T-cell (primary cell): Measurements from ENCODE around the gene LRP1-AS. TPM values are rescaled to one million over a fixed set of nuclear protein-coding genes. Genes with fewer than 3 reads are reported as not detected.
A peak's percentile ranks its signal among the peaks of the same experiment; 100 is the strongest.

Experiments
- ATAC-seq, 4 experiments: fragments of 200-7000 bp in 3 of 4; fragments of 150-1000 bp in 1 of 4; cut with Tn5 transposase; replicated peaks in 1 of 4; 1 replicate in 3 of 4; 2 replicates in 1 of 4; pipeline ENCODE4 v1.10.0; 2021; ENCODE audit warnings: moderate library complexity in 3 of 4, mild to moderate bottlenecking in 2 of 4, moderate number of reproducible peaks in 1 of 4
- CTCF ChIA-PET, 2 donors: fragments of 300-600 bp; sonication (Branson Sonifier 250); formaldehyde crosslinking; loops; one replicate each; lab custom pipeline; 2022; ENCODE audit warnings: antibody characterized with exemption in 2 of 2; lab: Charles Lee
- POLR2A ChIA-PET, 2 donors: fragments of 300-600 bp; sonication (Branson Sonifier 250); formaldehyde crosslinking; loops; one replicate each; lab custom pipeline; 2022; ENCODE audit warnings: antibody characterized with exemption in 2 of 2; lab: Charles Lee
- DNase-seq, 35 experiments: peaks; one replicate each; pipeline versions ENCODE4 v3.0.0 to v3.0.0-alpha.2; 2013 to 2023
- H3K27ac ChIP-seq: one replicate; pipeline ENCODE4 v1.5.1; 2013; ENCODE audit warnings: low read length
- H3K27me3 ChIP-seq, 2 experiments: replicated peaks in 1 of 2; 1 replicate in 1 of 2; 2 replicates in 1 of 2; pipeline versions ENCODE4 v1.6.1 to v1.7.0; 2013; ENCODE audit warnings: low read length in 1 of 2, mixed read lengths in 1 of 2; ENCODE audit not compliant: control insufficient read depth in 2 of 2, insufficient read depth in 2 of 2; ENCODE audit errors: extremely low read depth in 1 of 2
- H3K36me3 ChIP-seq, 2 donors: 1 replicate in 1 of 2; 2 replicates in 1 of 2; pipeline versions ENCODE4 v1.6.1 to v1.7.0; 2013; ENCODE audit warnings: low read length in 1 of 2; ENCODE audit not compliant: control insufficient read depth in 2 of 2, insufficient read depth in 1 of 2; ENCODE audit errors: extremely low read depth in 1 of 2
- H3K4me1 ChIP-seq, 2 experiments: 1 replicate in 1 of 2; 2 replicates in 1 of 2; pipeline versions ENCODE4 v1.6.1 to v1.7.0; 2013; ENCODE audit warnings: low read length in 2 of 2, mixed read lengths in 1 of 2; ENCODE audit not compliant: insufficient read depth in 2 of 2, control insufficient read depth in 1 of 2; ENCODE audit errors: extremely low read depth in 1 of 2
- H3K4me3 ChIP-seq, 2 donors: 1 replicate in 1 of 2; 2 replicates in 1 of 2; pipeline versions ENCODE4 v1.5.1 to v1.7.0; 2013; ENCODE audit warnings: mild to moderate bottlenecking in 2 of 2, low read length in 1 of 2, moderate library complexity in 1 of 2; ENCODE audit not compliant: control insufficient read depth in 1 of 2; ENCODE audit errors: extremely low read depth in 1 of 2
- H3K9me3 ChIP-seq: 2 replicates; pipeline ENCODE4 v1.7.0; 2013
- H3K27ac Mint-ChIP-seq, 2 donors: one replicate each; pipeline ENCODE4 v1.8.0; 2020 to 2021; ENCODE audit warnings: mild to moderate bottlenecking in 2 of 2, mixed read lengths in 2 of 2
- H3K27me3 Mint-ChIP-seq, 2 donors: one replicate each; pipeline ENCODE4 v1.8.0; 2021 to 2022; ENCODE audit warnings: mixed read lengths in 2 of 2
- H3K36me3 Mint-ChIP-seq: one replicate; pipeline ENCODE4 v1.8.0; 2021; ENCODE audit warnings: mixed read lengths
- H3K4me1 Mint-ChIP-seq, 3 donors: one replicate each; pipeline ENCODE4 v1.8.0; 2020 to 2022; ENCODE audit warnings: mixed read lengths in 3 of 3, mild to moderate bottlenecking in 1 of 3
- H3K4me3 Mint-ChIP-seq, 3 donors: one replicate each; pipeline ENCODE4 v1.8.0; 2020 to 2022; ENCODE audit warnings: mild to moderate bottlenecking in 3 of 3, mixed read lengths in 3 of 3, moderate library complexity in 3 of 3
- H3K9me3 Mint-ChIP-seq, 3 donors: one replicate each; pipeline ENCODE4 v1.8.0; 2020 to 2022; ENCODE audit warnings: mixed read lengths in 3 of 3
- WGBS: methylation state at CpG from one replicate; pipeline ENCODE4 v1.1.5; 2013; ENCODE audit warnings: missing lambda C conversion rate; ENCODE audit not compliant: insufficient coverage; 5-methylcytosine and 5-hydroxymethylcytosine counted together
- total RNA-seq, 35 experiments: library from RNA in 6 of 35; stranded (reverse) in 6 of 35; fragments of 120-200 nt in 1 of 35; gene quantifications; one replicate each; pipeline versions ENCODE4 v1.2.1 to v1.2.4 and lab custom pipeline; 2013 to 2026

The LRP1-AS gene
- total RNA-seq, 5 donors from 2014 or later (not counting 1 experiment from before 2014, with no cell fraction given): not detected

GRCh38 chr12:57176846-57177245, 29.4 kb upstream of the LRP1-AS start:
- H3K9me3 Mint-ChIP-seq: no peaks in the 10 kb centered on the region
- no peak overlapping the region for H3K4me3 ChIP-seq
- no peak overlapping the region for H3K27ac Mint-ChIP-seq
- no peaks in the 10 kb centered on the region for H3K36me3 Mint-ChIP-seq
- H3K36me3 ChIP-seq: no peaks in the 10 kb centered on the region
- ChIA-PET CTCF (no interaction called here), POLR2A (no interaction called here)
- no peaks in the 10 kb centered on the region for H3K9me3 ChIP-seq
- H3K4me1 Mint-ChIP-seq: no peaks in the 10 kb centered on the region
- no peaks in the 10 kb centered on the region for H3K27me3 Mint-ChIP-seq
- no peak overlapping the region for H3K4me3 Mint-ChIP-seq
- peaks cover 0 to 8% of the 10 kb centered on the region in 2 experiments for H3K27me3 ChIP-seq
- DNase-seq (no peak), ATAC-seq (no peak)
- no peak overlapping the region for H3K27ac ChIP-seq
- 76% methylated on average over 7 of the region's 9 CpGs for WGBS
- H3K4me1 ChIP-seq: no peaks in the 10 kb centered on the region

- H3K9me3 ChIP-seq: no peaks in the 10 kb centered on the region
- no peaks in the 10 kb centered on the region for H3K4me1 ChIP-seq
- H3K27me3 ChIP-seq: peaks cover 0 to 8% of the 10 kb centered on the region in 2 experiments
- POLR2A ChIA-PET: no interaction called here
- no peaks in the 10 kb centered on the region for H3K36me3 ChIP-seq
- no peak overlapping the region for H3K4me3 ChIP-seq
- Mint-ChIP-seq H3K9me3 (no peaks in the 10 kb centered on the region), H3K27ac (no peak overlapping the region), H3K4me1 (no peaks in the 10 kb centered on the region), H3K27me3 (no peaks in the 10 kb centered on the region), H3K4me3 (no peak overlapping the region), H3K36me3 (no peaks in the 10 kb centered on the region)
- ATAC-seq (no peak), DNase-seq (no peak)
- CTCF ChIA-PET: interaction anchor here (0.5 to 1.2 kb wide), 2 partner anchors 97 to 420 kb away, joined by 5 read pairs; partner anchors contain the start of gene NEMP1 (in 1 of the 2)
- 89% methylated on average over 8 of the region's 9 CpGs for WGBS
- no peak overlapping the region for H3K27ac ChIP-seq
These were observed 28.7 kb upstream of the LRP1-AS start for GRCh38 chr12:57176139-57176477.

DNA sequence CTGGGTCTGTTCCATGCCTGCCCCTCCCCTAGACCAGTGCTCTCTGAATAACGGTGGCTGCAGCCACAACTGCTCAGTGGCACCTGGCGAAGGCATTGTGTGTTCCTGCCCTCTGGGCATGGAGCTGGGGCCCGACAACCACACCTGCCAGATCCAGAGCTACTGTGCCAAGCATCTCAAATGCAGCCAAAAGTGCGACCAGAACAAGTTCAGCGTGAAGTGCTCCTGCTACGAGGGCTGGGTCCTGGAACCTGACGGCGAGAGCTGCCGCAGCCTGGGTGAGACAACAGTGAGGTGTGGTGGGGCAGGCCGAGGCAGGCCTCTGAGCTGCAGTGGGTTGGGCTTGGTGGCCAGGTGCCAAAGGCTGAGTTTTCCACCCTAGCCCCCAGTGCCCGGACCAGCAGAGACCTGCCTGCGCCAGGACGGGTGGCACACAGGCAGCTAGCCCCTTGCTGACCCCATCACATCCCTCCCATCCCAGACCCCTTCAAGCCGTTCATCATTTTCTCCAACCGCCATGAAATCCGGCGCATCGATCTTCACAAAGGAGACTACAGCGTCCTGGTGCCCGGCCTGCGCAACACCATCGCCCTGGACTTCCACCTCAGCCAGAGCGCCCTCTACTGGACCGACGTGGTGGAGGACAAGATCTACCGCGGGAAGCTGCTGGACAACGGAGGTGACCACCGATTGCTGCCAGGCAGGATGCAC, 28.2 kb upstream of the LRP1-AS start:
- Mint-ChIP-seq H3K27me3 (no peaks in the 10 kb centered on the region), H3K27ac (no peak overlapping the region), H3K9me3 (no peaks in the 10 kb centered on the region), H3K4me1 (no peaks in the 10 kb centered on the region), H3K36me3 (no peaks in the 10 kb centered on the region), H3K4me3 (no peak overlapping the region)
- Histone ChIP-seq H3K36me3 (no peaks in the 10 kb centered on the region), H3K27me3 (peaks cover 0 to 8% of the 10 kb centered on the region in 2 experiments), H3K9me3 (no peaks in the 10 kb centered on the region), H3K4me1 (no peaks in the 10 kb centered on the region), H3K27ac (no peak overlapping the region), H3K4me3 (no peak overlapping the region)
- POLR2A ChIA-PET: no interaction called here
- CTCF ChIA-PET: interaction anchor here (0.5 to 1.2 kb wide), 2 partner anchors 97 to 419 kb away, joined by 5 read pairs; partner anchors contain the start of gene NEMP1 (in 1 of the 2)
- DNase-seq (peak in 16 of 35 experiments; percentile 7 to 52 (median 23)), ATAC-seq (no peak)
- WGBS: 55% methylated on average over 23 of the region's 29 CpGs

GRCh38 chr12:57173683-57174082, 26.3 kb upstream of the LRP1-AS start:
- no peak for DNase-seq
- ChIA-PET CTCF (interaction anchor here in 1 of 2 donors (0.6 to 1.0 kb wide), 3 partner anchors 46 to 618 kb away, joined by 3 to 5 read pairs (median 4); partner anchors contain the start of gene LRP1), POLR2A (no interaction called here)
- H3K27ac ChIP-seq: no peak overlapping the region
- H3K4me3 Mint-ChIP-seq: no peak overlapping the region
- H3K4me3 ChIP-seq: no peak overlapping the region
- H3K9me3 ChIP-seq: no peaks in the 10 kb centered on the region
- no peaks in the 10 kb centered on the region for H3K36me3 ChIP-seq
- H3K36me3 Mint-ChIP-seq: no peaks in the 10 kb centered on the region
- H3K4me1 Mint-ChIP-seq: no peaks in the 10 kb centered on the region
- H3K27me3 ChIP-seq: peaks cover 0 to 8% of the 10 kb centered on the region in 2 experiments
- H3K9me3 Mint-ChIP-seq: no peaks in the 10 kb centered on the region
- no peaks in the 10 kb centered on the region for H3K4me1 ChIP-seq
- ATAC-seq: no peak
- no peak overlapping the region for H3K27ac Mint-ChIP-seq
- WGBS: 89% methylated on average over 9 of the region's 14 CpGs
- no peaks in the 10 kb centered on the region for H3K27me3 Mint-ChIP-seq

DNA sequence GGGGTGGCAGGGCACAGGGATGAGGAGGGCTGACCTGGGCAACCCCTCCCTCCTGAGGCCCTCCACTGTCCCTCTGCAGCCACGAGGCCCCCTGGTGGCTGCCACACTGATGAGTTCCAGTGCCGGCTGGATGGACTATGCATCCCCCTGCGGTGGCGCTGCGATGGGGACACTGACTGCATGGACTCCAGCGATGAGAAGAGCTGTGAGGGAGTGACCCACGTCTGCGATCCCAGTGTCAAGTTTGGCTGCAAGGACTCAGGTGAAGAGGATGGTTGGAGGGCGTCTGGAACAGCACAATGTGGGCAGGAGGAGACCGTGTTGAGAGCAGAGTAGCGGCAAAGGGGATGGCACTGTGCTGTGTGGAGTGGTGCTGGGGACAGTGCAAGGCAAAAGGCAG, 25.7 kb upstream of the LRP1-AS start:
- H3K4me3 Mint-ChIP-seq: no peak overlapping the region
- CTCF ChIA-PET: interaction anchor here (0.6 to 1.5 kb wide), 2 partner anchors 104 to 617 kb away, joined by 5 read pairs; no protein-coding TSS in a partner anchor
- H3K27ac Mint-ChIP-seq: peak overlapping the region in 1 of 2 donors; percentile 51
- no peaks in the 10 kb centered on the region for H3K27me3 Mint-ChIP-seq
- no peaks in the 10 kb centered on the region for H3K36me3 ChIP-seq
- no peaks in the 10 kb centered on the region for H3K9me3 Mint-ChIP-seq
- no peaks in the 10 kb centered on the region for H3K9me3 ChIP-seq
- H3K36me3 Mint-ChIP-seq: no peaks in the 10 kb centered on the region
- WGBS: 70% methylated on average over 11 of the region's 11 CpGs
- H3K4me1 Mint-ChIP-seq: no peaks in the 10 kb centered on the region
- no peak overlapping the region for H3K27ac ChIP-seq
- H3K27me3 ChIP-seq: peaks cover 0 to 8% of the 10 kb centered on the region in 2 experiments
- ATAC-seq (peak in 1 of 4 experiments; percentile 46), DNase-seq (peak in 3 of 35 experiments; percentile 9 to 37 (median 17))
- POLR2A ChIA-PET: no interaction called here
- no peak overlapping the region for H3K4me3 ChIP-seq
- no peaks in the 10 kb centered on the region for H3K4me1 ChIP-seq

DNA sequence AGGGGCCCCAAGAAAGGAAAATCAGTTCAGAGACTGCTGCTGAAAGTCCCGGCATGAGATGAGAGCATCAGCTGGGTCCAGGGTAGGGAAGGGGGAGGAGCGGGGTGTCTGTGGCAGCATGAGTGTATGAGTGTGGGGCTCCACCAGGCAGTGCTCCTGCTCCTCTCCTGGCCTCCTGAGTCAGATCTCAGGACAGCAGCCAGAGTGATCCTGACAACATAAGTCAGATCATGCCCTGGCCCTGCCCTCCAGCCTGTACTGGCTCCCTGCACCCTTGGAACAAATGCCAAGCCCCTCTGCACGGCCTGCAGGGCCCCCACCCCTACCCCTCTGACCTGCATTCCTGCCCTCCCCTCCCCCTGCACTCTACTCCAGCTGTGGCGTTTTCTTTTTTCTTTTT, 24.2 kb upstream of the LRP1-AS start:
- Histone ChIP-seq H3K9me3 (no peaks in the 10 kb centered on the region), H3K27me3 (peaks cover 0 to 8% of the 10 kb centered on the region in 2 experiments), H3K4me3 (no peak overlapping the region), H3K4me1 (no peaks in the 10 kb centered on the region), H3K36me3 (no peaks in the 10 kb centered on the region), H3K27ac (no peak overlapping the region)
- no peaks in the 10 kb centered on the region for H3K4me1 Mint-ChIP-seq
- no peak for DNase-seq
- no peaks in the 10 kb centered on the region for H3K27me3 Mint-ChIP-seq
- H3K36me3 Mint-ChIP-seq: no peaks in the 10 kb centered on the region
- POLR2A ChIA-PET: no interaction called here
- CTCF ChIA-PET: interaction anchor here (0.6 kb wide), 2 partner anchors 19 to 101 kb away, joined by 3 to 7 read pairs; no protein-coding TSS in a partner anchor
- 88% methylated on average over 1 of the region's 4 CpGs for WGBS
- ATAC-seq: no peak
- H3K9me3 Mint-ChIP-seq: no peaks in the 10 kb centered on the region
- no peak overlapping the region for H3K27ac Mint-ChIP-seq
- H3K4me3 Mint-ChIP-seq: no peak overlapping the region
